GM18505 (cell line): ENCODE measurements around the gene ARID2.

Experiments
- ATAC-seq: cut with Tn5 transposase; IDR thresholded peaks from one replicate; pipeline ENCODE4 v1.9.1; 2021; ENCODE audit not compliant: unreplicated experiment
- POLR2A ChIP-seq: IDR thresholded peaks from 4 replicates; pipeline ENCODE4 v1.6.1; 2011; ENCODE audit warnings: borderline replicate concordance; ENCODE audit not compliant: insufficient read depth, insufficient read length; ENCODE audit errors: extremely low read depth

ARID2 gene

GRCh38 chr12:45933504-45933903 lies 204.0 kb downstream of the ARID2 start:
- no peak for ATAC-seq
- TF ChIP-seq POLR2A, result no peak

- no peak for ATAC-seq
Measured at GRCh38 chr12:45934956-45935355, 205.4 kb downstream of the ARID2 start.

GRCh38 chr12:45938566-45938965 lies 209.1 kb downstream of the ARID2 start:
- no peak for ATAC-seq
- no peak for TF ChIP-seq POLR2A

More at GRCh38 chr12:45934956-45935355, 205.4 kb downstream of the ARID2 start:
- no peak for TF ChIP-seq POLR2A

- no peak for TF ChIP-seq POLR2A
- no peak for ATAC-seq
Measured at GRCh38 chr12:45939759-45940158, 210.3 kb downstream of the ARID2 start.

GRCh38 chr12:45944771-45945170 lies 215.3 kb downstream of the ARID2 start:
- no peak for TF ChIP-seq POLR2A
- no peak for ATAC-seq

- TF ChIP-seq POLR2A, result no peak
- no peak for ATAC-seq
Measured at GRCh38 chr12:45946435-45946834, 216.9 kb downstream of the ARID2 start.

GRCh38 chr12:45948546-45948945 lies 219.0 kb downstream of the ARID2 start:
- no peak for TF ChIP-seq POLR2A
- no peak for ATAC-seq
